NCI-H510A treated with DMSO at 0.1 percent for 48 hours (cell line): ENCODE results near the gene ASB1.
A peak's percentile ranks its signal among the peaks of the same experiment; 100 is the strongest.

Experiments used
- DNase-seq: peaks from one replicate; lab custom pipeline; 2025; lab: John Stamatoyannopoulos, UW

ASB1 gene

GRCh38 chr2:238494573-238494961 lies 67.8 kb downstream of the ASB1 start:
- DNase-seq = no peak

GRCh38 chr2:238495422-238495821 lies 68.7 kb downstream of the ASB1 start:
- no peak for DNase-seq

- no peak for DNase-seq
These were observed 70.3 kb downstream of the ASB1 start for GRCh38 chr2:238496756-238497609.

GRCh38 chr2:238497610-238498005 lies 70.9 kb downstream of the ASB1 start:
- DNase-seq = no peak

GRCh38 chr2:238498188-238498587 lies 71.5 kb downstream of the ASB1 start:
- no peak for DNase-seq

- DNase-seq = peak; percentile 10
These were observed 72.1 kb downstream of the ASB1 start for GRCh38 chr2:238498691-238499295.

- DNase-seq = no peak
These were observed 73.2 kb downstream of the ASB1 start for GRCh38 chr2:238499731-238500580.

- no peak for DNase-seq
These were observed 74.6 kb downstream of the ASB1 start for GRCh38 chr2:238501311-238501710.
